Activated T-helper 1 cell treated with Interleukin-2 at 50 U/mL for 16 hours (primary cell): ENCODE data around the gene FES.
"Not testable (repeated sequence)": the region's sequence is repeated elsewhere in the genome, so short reads cannot be mapped to it uniquely, and the experiment has no call there.

Experiments
- DNase-seq: peaks from one replicate; pipeline ENCODE4 v3.0.0-alpha.2; 2020; ENCODE audit warnings: low read depth

FES gene

GRCh38 chr15:90883976-90884718 is at the start of gene FES:
TSS of gene FES (plus strand) at chr15:90884504. CDS start at chr15:90885046, 542 bp downstream.
- DNase-seq, result no peak

- DNase-seq, result no peak
These were observed 49.7 kb upstream of the FES start for GRCh38 chr15:90834626-90835025.

GRCh38 chr15:90836296-90836871 is 47.9 kb upstream of the FES start:
- no peak for DNase-seq

GRCh38 chr15:90837094-90837493 is 47.2 kb upstream of the FES start:
- no peak for DNase-seq

GRCh38 chr15:90838139-90838538 is 46.2 kb upstream of the FES start:
- peak; percentile 70 for DNase-seq

- no peak for DNase-seq
These were observed 45.8 kb upstream of the FES start for GRCh38 chr15:90838544-90838943.

GRCh38 chr15:90839187-90840071 is 44.9 kb upstream of the FES start:
- no peak for DNase-seq

GRCh38 chr15:90840157-90840855 is 44.0 kb upstream of the FES start:
- DNase-seq, result no peak

GRCh38 chr15:90840954-90841353 is 43.4 kb upstream of the FES start:
- DNase-seq, result no peak

- no peak for DNase-seq
These were observed 39.6 kb upstream of the FES start for GRCh38 chr15:90844696-90845095.

- DNase-seq, result no peak
These were observed 38.9 kb upstream of the FES start for GRCh38 chr15:90845201-90845949.

GRCh38 chr15:90849424-90849823 is 34.9 kb upstream of the FES start:
- not testable (repeated sequence) for DNase-seq

GRCh38 chr15:90851114-90851513 is 33.2 kb upstream of the FES start:
- no peak for DNase-seq

GRCh38 chr15:90851940-90852339 is 32.4 kb upstream of the FES start:
- no peak for DNase-seq

GRCh38 chr15:90855139-90855538 is 29.2 kb upstream of the FES start:
- no peak for DNase-seq

GRCh38 chr15:90857337-90857736 is 27.0 kb upstream of the FES start:
- no peak for DNase-seq

GRCh38 chr15:90857883-90858443 is 26.3 kb upstream of the FES start:
- DNase-seq, result no peak

GRCh38 chr15:90859234-90860131 is 24.8 kb upstream of the FES start:
- no peak for DNase-seq

GRCh38 chr15:90860450-90860849 is 23.9 kb upstream of the FES start:
- no peak for DNase-seq
